Activated CD4-positive, alpha-beta memory T cell treated with anti-CD3 and anti-CD28 coated beads, Interleukin-2, amount 10 ng/mL, durations not matched to agents 7 days and 5 days (primary cell): ENCODE measurements around the gene TSPAN3. TPM values are rescaled to one million over a fixed set of nuclear protein-coding genes. Genes with fewer than 3 reads are reported as not detected.

ENCODE experiments used
- CTCF ChIA-PET: fragments of 350-600 bp; sonication (Branson Sonifier 250); formaldehyde crosslinking; loops from one replicate; lab custom pipeline; 2021; ENCODE audit warnings: antibody characterized with exemption, inconsistent platforms; lab: Charles Lee
- POLR2A ChIA-PET: fragments of 350-600 bp; sonication (Branson Sonifier 250); formaldehyde crosslinking; loops from one replicate; lab custom pipeline; 2021; ENCODE audit warnings: antibody characterized with exemption; lab: Charles Lee
- DNase-seq: peaks from one replicate; pipeline ENCODE4 v3.0.0-alpha.2; 2020
- H3K27ac Mint-ChIP-seq: one replicate; pipeline ENCODE4 v1.8.0; 2021; ENCODE audit warnings: mild to moderate bottlenecking, mixed read lengths
- H3K27me3 Mint-ChIP-seq: one replicate; pipeline ENCODE4 v1.8.0; 2021; ENCODE audit warnings: mixed read lengths
- H3K36me3 Mint-ChIP-seq: one replicate; pipeline ENCODE4 v1.8.0; 2021; ENCODE audit warnings: low read depth, mixed read lengths
- H3K4me1 Mint-ChIP-seq: one replicate; pipeline ENCODE4 v1.8.0; 2021; ENCODE audit warnings: mixed read lengths
- H3K4me3 Mint-ChIP-seq: one replicate; pipeline ENCODE4 v1.8.0; 2021; ENCODE audit warnings: mild to moderate bottlenecking, mixed read lengths
- H3K9me3 Mint-ChIP-seq: one replicate; pipeline ENCODE4 v1.8.0; 2021; ENCODE audit warnings: mixed read lengths
- total RNA-seq, 2 experiments: library from RNA; stranded (reverse); gene quantifications; one replicate each; pipeline ENCODE4 v1.2.3, GENCODE V29; 2021

Gene TSPAN3
- total RNA-seq, 2 experiments from 2014 or later: 12.4 to 13.9 TPM

DNA sequence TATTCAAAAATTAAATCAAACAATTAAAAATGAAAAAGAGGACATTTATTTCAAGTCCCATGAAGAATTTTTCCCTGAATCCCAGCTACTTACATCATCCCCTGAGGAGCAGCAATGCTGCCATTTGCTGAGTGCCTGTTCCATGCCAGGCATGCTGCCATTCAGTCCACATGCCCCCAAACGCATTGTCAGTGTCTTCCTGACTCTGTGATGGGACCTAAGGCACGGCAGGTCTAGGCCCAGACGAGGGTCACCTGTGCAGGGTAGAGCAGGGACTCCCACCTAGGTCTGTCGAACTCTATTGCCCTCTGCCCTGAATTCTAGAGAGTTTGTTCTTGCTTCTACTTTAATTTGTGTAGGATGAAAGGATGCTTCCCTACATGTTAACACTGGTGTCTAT is 68.9 kb downstream of the TSPAN3 start:
- no peak for DNase-seq
- Mint-ChIP-seq H3K27me3 (no peaks in the 10 kb centered on the region), H3K36me3 (peaks cover 81% of the 10 kb centered on the region), H3K9me3 (no peaks in the 10 kb centered on the region), H3K4me1 (peaks cover 94% of the 10 kb centered on the region), H3K27ac (peak overlapping the region; percentile 92), H3K4me3 (peak overlapping the region; percentile 37)
- ChIA-PET POLR2A (interaction anchor here (0.6 to 1.5 kb wide), 3 partner anchors 11 to 129 kb away, joined by 3 to 5 read pairs (median 3); no protein-coding TSS in a partner anchor), CTCF (interaction anchor here (1.4 to 1.5 kb wide), 2 partner anchors 11 to 21 kb away, joined by 3 to 6 read pairs; no protein-coding TSS in a partner anchor)

DNA sequence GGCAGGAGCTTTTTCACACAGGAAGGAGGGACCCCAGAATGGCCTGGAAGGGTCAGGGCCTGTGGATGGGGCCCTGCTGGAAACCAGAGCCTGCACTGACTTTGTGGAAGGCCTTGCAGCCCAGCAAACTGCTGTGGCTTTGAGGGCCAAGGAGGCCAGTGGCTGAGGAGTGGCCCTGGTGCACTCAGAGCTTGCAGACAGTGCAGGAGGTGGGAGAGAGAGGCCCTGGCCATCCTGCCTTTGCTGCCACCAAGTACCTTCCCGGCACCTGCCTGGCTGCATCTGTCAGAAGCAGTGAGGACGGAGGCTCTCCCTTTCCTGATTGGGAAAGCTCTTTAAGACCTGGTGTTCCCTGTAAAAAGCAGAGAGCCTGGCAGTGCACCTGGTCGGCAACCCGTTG is 69.6 kb downstream of the TSPAN3 start:
- DNase-seq: no peak
- no peaks in the 10 kb centered on the region for H3K27me3 Mint-ChIP-seq
- H3K4me3 Mint-ChIP-seq: peak overlapping the region; percentile 46
- POLR2A ChIA-PET: interaction anchor here (0.6 to 1.6 kb wide), 5 partner anchors 12 to 128 kb away, joined by 3 to 5 read pairs (median 3); no protein-coding TSS in a partner anchor
- peaks cover 78% of the 10 kb centered on the region for H3K36me3 Mint-ChIP-seq
- no peaks in the 10 kb centered on the region for H3K9me3 Mint-ChIP-seq
- CTCF ChIA-PET: interaction anchor here (0.8 to 1.5 kb wide), 3 partner anchors 12 to 25 kb away, joined by 3 to 6 read pairs (median 3); no protein-coding TSS in a partner anchor
- peaks cover 92% of the 10 kb centered on the region for H3K4me1 Mint-ChIP-seq
- peak overlapping the region; percentile 78 for H3K27ac Mint-ChIP-seq

DNA sequence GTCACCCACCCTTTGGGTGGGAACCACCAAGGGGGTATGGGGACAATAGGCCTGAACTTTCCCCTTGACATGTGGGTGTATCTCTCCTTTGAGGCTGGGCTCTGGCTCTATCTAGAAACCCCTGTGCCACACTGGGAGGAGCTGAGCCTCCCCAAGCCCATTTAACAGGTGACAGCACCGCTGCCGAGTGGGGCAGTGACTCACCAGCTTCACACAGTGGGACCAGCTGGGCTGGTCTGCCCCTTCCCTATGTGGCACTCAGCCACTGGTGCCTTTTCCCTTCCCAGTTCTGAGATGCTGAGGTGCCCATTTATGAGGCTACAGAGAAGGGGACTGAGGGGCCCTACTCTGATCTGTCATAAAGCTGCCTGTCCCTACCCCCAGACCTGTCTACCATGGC is 70.9 kb downstream of the TSPAN3 start:
- POLR2A ChIA-PET: interaction anchor here (1.1 to 7.4 kb wide), 4 partner anchors 12 to 25 kb away, joined by 3 to 188 read pairs (median 32); no protein-coding TSS in a partner anchor
- peaks cover 80% of the 10 kb centered on the region for H3K4me1 Mint-ChIP-seq
- CTCF ChIA-PET: interaction anchor here (3.6 kb wide), 1 partner anchor 27 kb away, joined by 20 read pairs; no protein-coding TSS in a partner anchor
- peak overlapping the region; percentile 30 for H3K27ac Mint-ChIP-seq
- no peak overlapping the region for H3K4me3 Mint-ChIP-seq
- no peaks in the 10 kb centered on the region for H3K9me3 Mint-ChIP-seq
- DNase-seq: no peak
- peaks cover 78% of the 10 kb centered on the region for H3K36me3 Mint-ChIP-seq
- no peaks in the 10 kb centered on the region for H3K27me3 Mint-ChIP-seq

DNA sequence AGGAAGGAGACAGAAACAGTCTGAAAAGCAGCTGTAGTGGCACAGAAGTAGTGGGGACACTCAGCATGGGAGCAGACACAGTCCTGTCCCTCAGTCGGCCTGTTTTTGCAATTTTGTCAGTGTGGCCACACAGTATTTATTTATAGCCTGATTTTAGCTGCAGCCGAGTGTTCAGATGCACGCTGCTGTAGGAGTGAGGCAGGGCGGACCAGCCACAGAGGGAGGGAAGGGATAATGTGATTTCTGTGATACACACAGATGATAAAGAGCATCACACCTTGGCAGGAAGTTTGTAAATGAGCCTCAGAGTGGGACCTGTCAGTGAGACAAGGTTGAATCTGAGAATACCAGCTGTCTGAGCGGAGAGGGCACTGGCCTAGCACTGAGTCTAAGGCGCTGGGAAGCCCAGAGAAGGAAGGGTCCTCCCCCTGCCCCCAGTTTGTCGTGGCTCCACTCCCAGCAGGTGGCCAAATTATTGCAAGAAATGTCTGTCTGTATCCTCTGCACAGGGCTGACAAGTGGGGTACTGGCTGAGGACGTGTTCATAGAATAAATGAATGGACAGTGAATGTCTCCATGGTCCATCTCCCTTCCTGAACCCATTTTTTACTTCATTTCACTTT is 72.1 kb downstream of the TSPAN3 start:
- Mint-ChIP-seq H3K27me3 (no peaks in the 10 kb centered on the region), H3K4me3 (peak overlapping the region; percentile 92), H3K27ac (peak overlapping the region; percentile 98), H3K9me3 (no peaks in the 10 kb centered on the region), H3K4me1 (peaks cover 80% of the 10 kb centered on the region), H3K36me3 (peaks cover 68% of the 10 kb centered on the region)
- ChIA-PET CTCF (interaction anchor here (0.7 to 6.1 kb wide), 8 partner anchors 11 to 93 kb away, joined by 3 to 41 read pairs (median 10); no protein-coding TSS in a partner anchor), POLR2A (interaction anchor here (4.0 to 7.4 kb wide), 5 partner anchors 9 to 24 kb away, joined by 41 to 188 read pairs (median 61); no protein-coding TSS in a partner anchor)
- DNase-seq: no peak

DNA sequence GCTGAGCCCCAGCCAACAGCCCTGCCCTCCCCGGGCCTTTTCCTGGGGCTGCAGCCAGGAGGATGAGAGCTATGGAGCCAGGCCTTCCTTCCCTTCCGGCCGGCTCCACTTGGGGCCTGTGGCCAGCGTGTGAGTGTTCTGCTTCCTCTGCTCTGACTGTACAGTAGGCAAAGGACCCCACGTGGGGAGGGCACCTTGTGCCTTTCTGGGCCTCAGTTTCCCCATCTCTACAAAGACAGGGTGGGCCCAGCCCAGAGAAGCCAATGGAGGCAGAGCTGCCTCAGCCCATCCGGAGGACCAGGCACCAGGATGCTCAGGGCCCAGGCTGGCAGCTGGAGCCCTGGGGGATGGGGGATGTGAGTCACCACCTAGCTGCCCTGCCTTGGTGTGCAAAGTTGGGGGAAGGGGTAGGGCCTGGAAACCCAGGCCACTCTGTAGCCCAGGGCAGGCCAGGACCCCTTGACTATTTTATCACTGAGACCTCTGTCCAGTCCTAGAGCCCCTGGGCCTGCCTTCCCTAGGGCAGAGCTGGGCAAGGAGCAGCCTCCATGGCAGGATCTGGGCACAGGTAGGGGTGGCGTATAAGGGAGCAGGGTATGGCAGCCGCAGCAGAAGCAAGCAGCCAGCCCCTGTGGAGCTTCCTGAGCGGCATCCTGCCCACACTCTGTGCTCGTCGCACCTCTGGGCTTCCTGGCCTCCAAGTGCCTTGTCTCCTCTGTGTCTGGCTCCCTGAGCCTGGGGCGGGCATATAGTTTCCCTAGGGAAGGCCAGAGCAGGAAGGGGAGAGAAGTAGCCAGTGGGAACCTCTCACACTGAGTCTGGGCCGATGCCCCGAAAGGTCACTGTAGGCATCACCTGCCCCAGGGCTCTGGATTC is 74.1 kb downstream of the TSPAN3 start:
- Mint-ChIP-seq H3K27me3 (no peaks in the 10 kb centered on the region), H3K4me1 (peaks cover 78% of the 10 kb centered on the region), H3K9me3 (no peaks in the 10 kb centered on the region), H3K36me3 (peaks cover 56% of the 10 kb centered on the region), H3K27ac (peak overlapping the region; percentile 98), H3K4me3 (peak overlapping the region; percentile 92)
- CTCF ChIA-PET: interaction anchor here (1.2 to 6.1 kb wide), 6 partner anchors 9 to 55 kb away, joined by 4 to 41 read pairs (median 17); no protein-coding TSS in a partner anchor
- DNase-seq: peak; percentile 74
- POLR2A ChIA-PET: interaction anchor here (0.7 to 7.4 kb wide), 14 partner anchors 9 to 93 kb away, joined by 3 to 188 read pairs (median 6); partner anchors contain the start of gene RCN2

DNA sequence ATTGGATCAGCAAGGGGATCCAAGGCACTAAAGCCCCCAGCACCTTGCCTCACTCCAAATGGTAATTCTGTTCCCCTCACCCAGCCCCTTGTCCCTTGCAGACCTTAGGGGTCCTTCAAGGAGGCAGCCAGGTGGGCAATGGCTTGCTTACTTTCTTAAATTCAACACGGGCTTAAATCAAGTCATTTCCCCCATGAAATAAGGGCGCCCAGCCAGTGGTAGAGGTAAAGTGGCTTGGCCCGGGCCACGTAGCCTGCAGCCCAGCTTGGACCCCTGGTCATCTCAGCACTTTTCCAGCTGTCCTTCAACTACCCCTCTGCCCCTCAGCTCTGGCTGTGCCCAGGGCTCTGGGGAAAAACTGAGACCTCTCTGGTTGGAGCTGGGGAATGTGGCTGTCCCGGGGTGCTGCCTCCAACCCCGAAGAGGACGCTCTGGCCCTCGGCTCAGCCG is 74.8 kb downstream of the TSPAN3 start:
- POLR2A ChIA-PET: interaction anchor here (0.8 to 7.4 kb wide), 13 partner anchors 8 to 92 kb away, joined by 3 to 188 read pairs (median 18); partner anchors contain the start of gene RCN2
- DNase-seq: no peak
- no peaks in the 10 kb centered on the region for H3K27me3 Mint-ChIP-seq
- H3K4me3 Mint-ChIP-seq: peak overlapping the region; percentile 92
- peaks cover 51% of the 10 kb centered on the region for H3K36me3 Mint-ChIP-seq
- peak overlapping the region; percentile 98 for H3K27ac Mint-ChIP-seq
- peaks cover 78% of the 10 kb centered on the region for H3K4me1 Mint-ChIP-seq
- H3K9me3 Mint-ChIP-seq: no peaks in the 10 kb centered on the region
- CTCF ChIA-PET: interaction anchor here (1.6 to 6.1 kb wide), 7 partner anchors 8 to 55 kb away, joined by 3 to 41 read pairs (median 13); no protein-coding TSS in a partner anchor

DNA sequence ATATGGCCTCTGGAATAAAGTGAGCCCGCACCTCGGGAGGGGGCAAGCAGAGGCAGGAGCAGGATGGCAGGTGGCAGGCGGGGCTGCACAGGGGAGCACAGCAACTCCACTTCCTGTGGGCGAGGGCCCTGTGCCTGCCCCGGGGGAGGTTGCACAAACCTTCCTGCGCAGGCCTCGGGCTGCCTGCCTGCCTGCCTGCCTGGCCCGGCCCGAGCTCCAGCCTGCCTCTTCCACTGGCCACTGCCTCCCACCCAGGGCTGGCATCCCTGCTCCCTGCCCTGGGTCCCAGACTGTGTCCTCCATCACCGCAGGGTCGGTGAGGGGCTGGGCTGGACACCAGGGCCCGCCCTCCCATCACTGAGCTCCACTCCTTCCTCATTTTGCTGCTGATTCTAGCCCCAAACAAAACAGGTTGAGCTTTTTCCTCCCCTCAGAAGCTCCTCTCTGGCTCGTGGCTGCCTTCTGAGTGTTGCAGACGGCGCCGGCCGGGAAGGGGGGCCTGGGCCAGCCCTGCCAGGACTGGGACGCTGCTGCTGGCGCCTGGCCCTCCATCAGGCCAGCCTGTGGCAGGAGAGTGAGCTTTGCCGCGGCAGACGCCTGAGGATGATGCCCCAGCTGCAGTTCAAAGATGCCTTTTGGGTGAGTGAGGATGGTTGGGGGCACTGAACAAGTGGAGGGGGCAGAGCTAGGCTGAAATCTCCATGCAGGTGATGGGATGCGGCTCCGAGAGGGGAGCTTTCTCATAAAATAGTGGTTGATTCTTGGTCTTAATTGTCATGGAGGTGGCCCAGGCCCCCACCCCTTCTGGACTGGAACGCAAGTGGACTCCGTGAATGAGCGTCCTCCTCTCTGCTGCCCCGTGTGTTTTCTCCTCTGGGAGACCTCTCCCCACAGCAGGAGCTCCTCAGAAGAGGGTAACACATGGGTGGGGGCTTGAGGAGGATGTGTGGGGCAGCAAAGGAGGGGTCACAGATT is 75.7 kb downstream of the TSPAN3 start, which contains the start of gene PSTPIP1:
PSTPIP1 (plus strand) TSS at position 156 of the 975 bp plus-strand sequence; CDS start at position 604, 448 bp downstream.
- Mint-ChIP-seq H3K9me3 (no peaks in the 10 kb centered on the region), H3K4me1 (peaks cover 78% of the 10 kb centered on the region), H3K36me3 (peaks cover 44% of the 10 kb centered on the region), H3K27me3 (no peaks in the 10 kb centered on the region), H3K27ac (peak within 1 kb of the TSS; percentile 98), H3K4me3 (peak within 1 kb of the TSS; percentile 92)
- CTCF ChIA-PET: interaction anchor here (0.6 to 6.1 kb wide), 11 partner anchors 10 to 437 kb away, joined by 3 to 41 read pairs (median 5); no protein-coding TSS in a partner anchor
- POLR2A ChIA-PET: interaction anchor here (0.7 to 7.4 kb wide), 17 partner anchors 8 to 1544 kb away, joined by 3 to 188 read pairs (median 10); partner anchors contain the start of genes PEAK1, RCN2 and SIN3A
- DNase-seq: peak; percentile 84

DNA sequence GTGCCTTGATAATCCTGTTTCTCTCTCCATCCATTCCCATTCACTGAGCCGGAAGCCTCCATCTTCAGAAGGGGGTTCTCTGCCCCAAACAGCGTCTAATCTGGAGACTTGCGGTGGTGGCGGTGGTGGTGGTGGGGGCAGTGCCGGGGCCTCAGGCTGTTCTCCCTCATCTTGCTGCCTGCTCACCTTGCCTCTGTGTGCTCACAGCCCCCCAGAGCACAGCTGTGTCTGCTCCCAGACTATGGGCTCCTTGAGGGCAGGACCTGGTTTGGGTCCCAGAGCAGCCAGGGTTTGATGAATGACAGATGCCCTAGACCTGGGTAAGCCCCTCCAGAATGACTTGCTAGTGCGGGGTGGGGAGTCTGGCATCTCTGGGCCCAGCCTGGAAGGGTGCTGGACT is 76.4 kb downstream of the TSPAN3 start:
- DNase-seq: no peak
- H3K27ac Mint-ChIP-seq: peak overlapping the region; percentile 98
- POLR2A ChIA-PET: interaction anchor here (0.7 to 7.4 kb wide), 15 partner anchors 8 to 1543 kb away, joined by 3 to 188 read pairs (median 12); partner anchors contain the start of genes RCN2 and SIN3A
- H3K27me3 Mint-ChIP-seq: no peaks in the 10 kb centered on the region
- CTCF ChIA-PET: interaction anchor here (0.8 to 6.1 kb wide), 8 partner anchors 13 to 53 kb away, joined by 3 to 41 read pairs (median 7); no protein-coding TSS in a partner anchor
- H3K36me3 Mint-ChIP-seq: peaks cover 36% of the 10 kb centered on the region
- peak overlapping the region; percentile 92 for H3K4me3 Mint-ChIP-seq
- no peaks in the 10 kb centered on the region for H3K9me3 Mint-ChIP-seq
- H3K4me1 Mint-ChIP-seq: peaks cover 75% of the 10 kb centered on the region

DNA sequence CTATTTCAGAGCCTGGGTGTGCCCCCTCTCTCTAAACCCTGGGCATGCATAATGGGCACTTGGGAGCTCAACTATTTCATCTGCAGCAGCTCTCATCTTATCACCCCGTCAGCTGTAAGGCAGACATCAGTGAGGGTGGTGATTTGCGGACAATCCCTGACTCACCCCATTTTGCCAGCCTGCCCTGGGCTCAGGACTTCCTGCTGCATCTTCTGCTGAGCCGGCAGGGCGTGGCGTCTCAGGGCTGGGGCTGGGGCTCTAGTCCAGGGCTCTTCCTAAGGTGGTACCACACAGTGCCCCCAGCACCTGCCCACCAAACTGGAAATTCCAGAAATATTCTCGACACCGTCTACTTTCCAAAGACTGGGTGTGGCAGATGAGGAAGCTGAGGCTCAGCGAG is 76.9 kb downstream of the TSPAN3 start:
- CTCF ChIA-PET: interaction anchor here (1.0 to 6.1 kb wide), 6 partner anchors 17 to 53 kb away, joined by 3 to 41 read pairs (median 10); no protein-coding TSS in a partner anchor
- peak overlapping the region; percentile 98 for H3K27ac Mint-ChIP-seq
- H3K9me3 Mint-ChIP-seq: no peaks in the 10 kb centered on the region
- peak; percentile 83 for DNase-seq
- POLR2A ChIA-PET: interaction anchor here (0.7 to 7.4 kb wide), 9 partner anchors 10 to 1542 kb away, joined by 3 to 188 read pairs (median 37); partner anchors contain the start of genes RCN2 and SIN3A
- H3K27me3 Mint-ChIP-seq: no peaks in the 10 kb centered on the region
- H3K4me1 Mint-ChIP-seq: peaks cover 74% of the 10 kb centered on the region
- peaks cover 31% of the 10 kb centered on the region for H3K36me3 Mint-ChIP-seq
- peak overlapping the region; percentile 92 for H3K4me3 Mint-ChIP-seq

DNA sequence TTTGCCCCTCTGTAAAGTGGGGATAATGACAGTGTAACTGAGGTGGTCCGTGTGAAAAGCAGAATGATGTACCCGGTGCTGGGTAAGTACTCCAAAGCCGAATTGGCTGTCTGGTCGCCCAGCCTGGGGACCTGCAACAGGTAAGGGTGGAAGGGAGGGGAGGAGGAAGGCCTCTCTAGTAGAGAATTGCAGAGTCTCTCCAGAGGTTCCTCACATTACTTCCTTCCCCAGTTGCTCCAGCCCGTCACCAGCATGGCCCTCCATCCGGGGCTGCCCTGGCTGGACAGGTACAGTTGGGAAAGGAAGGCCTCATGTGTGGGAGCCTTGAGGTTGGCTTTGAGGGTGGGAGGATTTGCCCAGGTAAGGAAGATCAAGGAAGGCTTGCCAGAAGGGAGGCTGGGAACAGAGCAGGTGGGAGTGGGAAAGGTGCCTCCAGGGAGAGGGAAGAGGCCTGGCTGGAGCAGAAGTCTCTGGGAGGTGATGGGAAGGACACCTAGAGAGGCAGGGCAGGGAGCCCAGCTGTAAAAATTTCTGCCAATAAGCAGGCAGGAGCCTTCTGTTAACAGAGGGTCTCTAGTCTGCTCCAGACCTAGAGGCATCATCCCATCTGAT is 77.7 kb downstream of the TSPAN3 start:
- no peaks in the 10 kb centered on the region for H3K9me3 Mint-ChIP-seq
- H3K4me1 Mint-ChIP-seq: peaks cover 74% of the 10 kb centered on the region
- ChIA-PET POLR2A (interaction anchor here (2.7 to 7.4 kb wide), 7 partner anchors 10 to 62 kb away, joined by 12 to 188 read pairs (median 41); partner anchors contain the start of gene RCN2), CTCF (interaction anchor here (1.0 to 6.1 kb wide), 6 partner anchors 16 to 52 kb away, joined by 3 to 41 read pairs (median 10); no protein-coding TSS in a partner anchor)
- H3K27me3 Mint-ChIP-seq: no peaks in the 10 kb centered on the region
- no peak for DNase-seq
- H3K36me3 Mint-ChIP-seq: peaks cover 25% of the 10 kb centered on the region
- H3K4me3 Mint-ChIP-seq: no peak overlapping the region
- peak overlapping the region; percentile 98 for H3K27ac Mint-ChIP-seq
